ENCODE data around the gene DMPK. TPM values are rescaled to one million over a fixed set of nuclear protein-coding genes. Genes with fewer than 3 reads are reported as not detected.

Gene DMPK
- total and polyA plus RNA-seq, 2 of the 4 experiments (the other 2 are of a cell fraction) = 7.9 to 50.7 TPM

DNA sequence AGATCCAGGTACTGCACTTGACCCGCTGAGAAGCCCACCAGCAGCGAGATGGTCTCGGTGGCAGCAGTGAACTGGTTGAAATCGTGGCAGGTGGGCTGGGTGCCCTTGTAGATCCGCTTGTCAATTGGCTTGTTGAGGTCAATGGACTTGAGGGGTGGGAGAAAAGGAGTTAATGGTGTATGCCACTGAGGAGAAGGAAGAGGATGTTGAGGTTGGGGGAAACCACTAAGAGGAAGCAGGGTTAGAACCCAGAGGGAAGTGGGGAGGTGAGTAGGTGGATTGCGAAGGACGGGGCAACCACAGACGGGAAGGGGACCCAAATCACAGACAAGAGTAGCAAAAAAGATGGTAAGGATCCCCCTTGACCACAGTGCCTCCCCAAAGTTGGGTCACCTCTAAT is 8.7 kb upstream of the DMPK start:
- peaks cover 6% of the 10 kb centered on the region for H3K4me1 ChIP-seq (ENCODE audit: control insufficient read depth, insufficient read depth, low read length)
- no peak overlapping the region for H4K5ac ChIP-seq (ENCODE audit: low read depth, low read length)
- H2AFZ ChIP-seq (replicated peaks; ENCODE audit: low read length, poor library complexity) = no peak overlapping the region
- no peak overlapping the region for H2BK120ac ChIP-seq (ENCODE audit: low read depth, low read length)
- H3K4ac ChIP-seq (ENCODE audit: low read depth, low read length) = no peak overlapping the region
- BruUV-seq (replicated peaks) = no TSS peak
- H3K4me3 ChIP-seq (ENCODE audit: insufficient read depth, low read depth, low read length) = no peak overlapping the region
- H3K36me3 ChIP-seq (ENCODE audit: control insufficient read depth, insufficient read depth, low read length) = peaks cover 37% of the 10 kb centered on the region
- no peaks in the 10 kb centered on the region for H3K27me3 ChIP-seq (ENCODE audit: control insufficient read depth, insufficient read depth, low read length)
- H3K14ac ChIP-seq (replicated peaks; ENCODE audit: low read depth, low read length) = no peak overlapping the region
- H3K27ac ChIP-seq (ENCODE audit: insufficient read depth, low read length) = no peak overlapping the region
- TF ChIP-seq MAZ (IDR thresholded peaks at IDR 0.05; ENCODE audit: borderline replicate concordance, low read depth, low read length) = no peak
- TF ChIP-seq SMC3 (IDR thresholded peaks at IDR 0.05; ENCODE audit: low read depth, low read length) = no peak
- TF ChIP-seq NFE2L2 (IDR thresholded peaks at IDR 0.05; ENCODE audit: low read depth, low read length) = no peak
- TF ChIP-seq MXI1 (IDR thresholded peaks at IDR 0.05; ENCODE audit: borderline replicate concordance, low read depth, low read length) = no peak
- TF ChIP-seq MAFK (IDR thresholded peaks at IDR 0.05; ENCODE audit: low read depth, low read length) = no peak
- TF ChIP-seq RCOR1 (IDR thresholded peaks at IDR 0.05; ENCODE audit: insufficient replicate concordance, low read length) = no peak
- TF ChIP-seq, protein P1, sequence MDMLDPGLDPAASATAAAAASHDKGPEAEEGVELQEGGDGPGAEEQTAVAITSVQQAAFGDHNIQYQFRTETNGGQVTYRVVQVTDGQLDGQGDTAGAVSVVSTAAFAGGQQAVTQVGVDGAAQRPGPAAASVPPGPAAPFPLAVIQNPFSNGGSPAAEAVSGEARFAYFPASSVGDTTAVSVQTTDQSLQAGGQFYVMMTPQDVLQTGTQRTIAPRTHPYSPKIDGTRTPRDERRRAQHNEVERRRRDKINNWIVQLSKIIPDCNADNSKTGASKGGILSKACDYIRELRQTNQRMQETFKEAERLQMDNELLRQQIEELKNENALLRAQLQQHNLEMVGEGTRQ (IDR thresholded peaks at IDR 0.05; ENCODE audit: low read depth, low read length) = no peak
- TF ChIP-seq CEBPB (IDR thresholded peaks at IDR 0.05; ENCODE audit: low read depth, low read length) = no peak
- TF ChIP-seq RAD21 (IDR thresholded peaks at IDR 0.05; ENCODE audit: low read length) = no peak
- TF ChIP-seq RFX5 (IDR thresholded peaks at IDR 0.05; ENCODE audit: low read depth, low read length) = no peak
- TF ChIP-seq BHLHE40 (IDR thresholded peaks at IDR 0.05; ENCODE audit: low read depth, low read length) = no peak
- in situ Hi-C loops (cut with MboI; ENCODE audit: low sequenced_read_pairs) = no loop called here
- peak overlapping the region; percentile 47 for H2AK9ac ChIP-seq (replicated peaks; ENCODE audit: low read depth, low read length, poor library complexity)
- dilution Hi-C loops (cut with HindIII; ENCODE audit: low sequenced_read_pairs, unreplicated experiment) = no loop called here
- ATAC-seq (ENCODE audit: low read depth) = no peak
- no peak overlapping the region for H2BK15ac ChIP-seq (ENCODE audit: low read depth, low read length)
- H3K9me3 ChIP-seq (ENCODE audit: control insufficient read depth, insufficient read depth, low read length) = no peaks in the 10 kb centered on the region
- 95% methylated on average over 5 of the region's 8 CpGs; no CpG with 5 or more reads in 1 of the 2 experiments for WGBS, 2 experiments (ENCODE audit: extremely low coverage in 2 of 2, insufficient read length in 1 of 2)
- H2BK5ac ChIP-seq (ENCODE audit: low read depth, low read length, poor library complexity, severe bottlenecking) = no peak overlapping the region
- H2AK5ac ChIP-seq (ENCODE audit: low read depth, low read length) = no peak overlapping the region
- H3K56ac ChIP-seq (ENCODE audit: extremely low read depth, insufficient read depth, low read length) = no peak overlapping the region
- H4K20me1 ChIP-seq (ENCODE audit: insufficient read depth, low read length) = peaks cover 4% of the 10 kb centered on the region; the same call in 1 of the 2 replicates
- H3K23ac ChIP-seq (ENCODE audit: low read depth, low read length) = peak overlapping the region; percentile 14
- DNase-seq = no peak
- H3K9ac ChIP-seq (ENCODE audit: low read depth, low read length) = no peak overlapping the region
- no peak overlapping the region for H4K8ac ChIP-seq (ENCODE audit: low read depth in 2 of 2, low read length in 2 of 2)
- peak overlapping the region; percentile 98; the same call in 1 of the 2 replicates for H3K4me2 ChIP-seq (ENCODE audit: low read depth, low read length)
- H3K79me1 ChIP-seq (ENCODE audit: low read depth in 1 of 2, low read length in 2 of 2) = peaks cover 13 to 56% of the 10 kb centered on the region in 2 experiments
- H3K9me1 ChIP-seq (ENCODE audit: insufficient read depth, low read length) = peaks cover 5% of the 10 kb centered on the region
- no peak overlapping the region for H2BK20ac ChIP-seq (ENCODE audit: low read depth, low read length)
- intact Hi-C loops (cut with micrococcal nuclease) = no loop called here
- no peak overlapping the region for H4K91ac ChIP-seq (ENCODE audit: insufficient read depth, low read depth, low read length)
- H3K18ac ChIP-seq (ENCODE audit: low read depth, low read length) = no peak overlapping the region
- ChIA-PET POLR2A (ENCODE audit: unreplicated experiment) (no interaction called here), CTCF (no interaction called here)
